ENCODE results near the gene ARHGAP12. TPM values are rescaled to one million over a fixed set of nuclear protein-coding genes. Genes with fewer than 3 reads are reported as not detected.

Gene ARHGAP12
- total RNA-seq, 1 experiment from 2014 or later = 39.5 TPM

GRCh38 chr10:31774299-31774900 is 154.2 kb downstream of the ARHGAP12 start (continued):
- TF ChIP-seq SOX15 (CRISPR knock-in tag; IDR thresholded peaks at IDR 0.05) = no peak
- TF ChIP-seq E2F5 (CRISPR knock-in tag; IDR thresholded peaks at IDR 0.05) = no peak
- TF ChIP-seq STAT6 (CRISPR knock-in tag; conservative IDR thresholded peaks at IDR 0.05; ENCODE audit: low read depth) = no peak

GRCh38 chr10:31773749-31774298 is 154.8 kb downstream of the ARHGAP12 start:
- DNase-seq (ENCODE audit: low spot score) = no peak
- Mint-ChIP-seq H3K4me3 (no peak overlapping the region), H3K36me3 (peaks cover 11% of the 10 kb centered on the region), H3K9me3 (peaks cover 9% of the 10 kb centered on the region), H3K27ac (no peak overlapping the region), H3K27me3 (ENCODE audit: low read depth) (0 out of 2 replicates have a peak, but pooled peaks cover 4% of the 10 kb centered on the region), H3K4me1 (peaks cover 9% of the 10 kb centered on the region)
- TF ChIP-seq PRRX2 (CRISPR knock-in tag; IDR thresholded peaks at IDR 0.05) = no peak
- TF ChIP-seq MYBL2 (CRISPR knock-in tag; IDR thresholded peaks at IDR 0.05) = no peak
- no peak for TF ChIP-seq SOX15 (CRISPR knock-in tag; IDR thresholded peaks at IDR 0.05)
- no peak for TF ChIP-seq ZNF416 (CRISPR knock-in tag; IDR thresholded peaks at IDR 0.05)
- no peak for TF ChIP-seq ZNF671 (CRISPR knock-in tag; IDR thresholded peaks at IDR 0.05)
- no peak for TF ChIP-seq ZNF425 (CRISPR knock-in tag; conservative IDR thresholded peaks at IDR 0.05)
- no peak for TF ChIP-seq ZBTB43 (CRISPR knock-in tag; IDR thresholded peaks at IDR 0.05)
- no peak for TF ChIP-seq IRF1 (CRISPR knock-in tag; IDR thresholded peaks at IDR 0.05)
- no peak for TF ChIP-seq ZNF396 (CRISPR knock-in tag; IDR thresholded peaks at IDR 0.05; ENCODE audit: borderline replicate concordance)
- POLR2A ChIA-PET = no interaction called here
- no peak for ATAC-seq
- CTCF ChIA-PET = interaction anchor here (0.7 to 1.9 kb wide), 3 partner anchors 283 to 1022 kb away, joined by 3 to 5 read pairs (median 3); no protein-coding TSS in a partner anchor

- H3K4me1 Mint-ChIP-seq = peaks cover 12% of the 10 kb centered on the region
- DNase-seq (ENCODE audit: low spot score) (no peak), ATAC-seq (no peak)
- ChIA-PET CTCF (interaction anchor here (1.2 kb wide), 1 partner anchor 303 kb away, joined by 3 read pairs; no protein-coding TSS in a partner anchor), POLR2A (no interaction called here)
- peaks cover 6% of the 10 kb centered on the region for H3K9me3 Mint-ChIP-seq
- peaks cover 8% of the 10 kb centered on the region for H3K36me3 Mint-ChIP-seq
- H3K27ac Mint-ChIP-seq = no peak overlapping the region
- 0 out of 2 replicates have a peak, but pooled peaks cover 1% of the 10 kb centered on the region for H3K27me3 Mint-ChIP-seq (ENCODE audit: low read depth)
- H3K4me3 Mint-ChIP-seq = no peak overlapping the region
- TF ChIP-seq FOXJ3 (CRISPR knock-in tag; IDR thresholded peaks at IDR 0.05; ENCODE audit: borderline replicate concordance) (no peak), CBFB (CRISPR knock-in tag; IDR thresholded peaks at IDR 0.05; ENCODE audit: low read depth) (no peak), NFE2L1 (CRISPR knock-in tag; IDR thresholded peaks at IDR 0.05) (no peak), ATF3 (CRISPR knock-in tag; conservative IDR thresholded peaks at IDR 0.05) (no peak), IRF2 (CRISPR knock-in tag; IDR thresholded peaks at IDR 0.05; ENCODE audit: borderline replicate concordance, low read depth) (no peak), TEAD4 (CRISPR knock-in tag; IDR thresholded peaks at IDR 0.05) (no peak), STAT6 (CRISPR knock-in tag; conservative IDR thresholded peaks at IDR 0.05; ENCODE audit: low read depth) (no peak), CREB1 (CRISPR knock-in tag; IDR thresholded peaks at IDR 0.05) (no peak)
Observed at GRCh38 chr10:31771331-31771831, 157.2 kb downstream of the ARHGAP12 start.
